Measurements from ENCODE around the gene SIK2. TPM values are rescaled to one million over a fixed set of nuclear protein-coding genes. Genes with fewer than 3 reads are reported as not detected.

Gene SIK2
- total RNA-seq, 1 experiment from 2014 or later: 13.0 TPM

DNA sequence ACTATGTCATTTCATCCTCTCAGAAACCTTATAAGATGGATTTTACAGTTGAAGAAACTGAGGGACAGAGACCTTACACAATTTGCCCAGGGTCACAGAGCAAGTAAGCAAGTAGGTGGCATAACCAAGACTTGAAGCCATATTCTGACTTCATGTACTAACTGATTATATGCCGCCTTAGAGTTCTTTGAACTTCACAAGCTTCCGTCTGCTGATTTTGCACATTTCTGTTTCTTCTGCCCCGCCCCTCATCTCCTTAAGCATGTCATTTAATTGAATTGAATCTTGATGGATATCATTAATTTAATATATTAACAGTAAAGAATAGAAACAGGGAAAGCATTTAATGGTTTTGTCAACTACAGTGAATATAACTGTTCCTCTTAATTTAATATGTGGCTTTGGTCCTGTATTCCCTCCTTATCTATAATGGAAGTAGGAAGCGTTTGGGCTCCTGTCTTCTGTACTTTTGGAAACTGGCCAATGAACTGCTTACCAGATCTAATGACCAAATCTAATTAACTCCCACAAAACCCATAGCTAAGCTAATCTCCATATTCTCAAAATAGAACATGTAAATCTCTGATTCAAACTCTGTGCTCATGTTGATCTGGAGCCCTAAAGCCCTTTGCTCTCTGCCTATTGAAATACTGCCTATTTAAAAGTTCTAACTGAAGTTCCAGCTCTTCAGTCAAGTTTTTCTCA lies 30.4 kb downstream of the SIK2 start:
- no peak overlapping the region for H3K27ac ChIP-seq (ENCODE audit: low read depth, low read length)
- ChIA-PET CTCF (interaction anchor here (1.1 kb wide), 1 partner anchor 28 kb away, joined by 4 read pairs; no protein-coding TSS in a partner anchor), POLR2A (no interaction called here), RAD21 (ENCODE audit: low non-redundant PET in 1 of 2, low total read pairs in 2 of 2, uncharacterized antibody in 2 of 2, unreplicated experiment in 2 of 2) (no interaction called here)
- no peak overlapping the region for H2AFZ ChIP-seq (ENCODE audit: low read depth, low read length, poor library complexity, severe bottlenecking)
- intact Hi-C loops (cut with micrococcal nuclease): no loop called here
- H3K9me3 ChIP-seq (ENCODE audit: control insufficient read depth in 1 of 2, insufficient read depth in 1 of 2, low read depth in 1 of 2, low read length in 2 of 2): no peaks in the 10 kb centered on the region
- DNase-seq (ENCODE audit: low read depth, low spot score) (no peak), ATAC-seq (no peak)
- H3K9me2 ChIP-seq (ENCODE audit: insufficient read depth): no peaks in the 10 kb centered on the region
- H3K27me3 ChIP-seq (ENCODE audit: insufficient read depth, low read length): no peaks in the 10 kb centered on the region
- no peak overlapping the region for H3K4me2 ChIP-seq (ENCODE audit: low read length)
- no peak overlapping the region for H3K4me3 ChIP-seq (replicated peaks in 1 of 2; ENCODE audit: low read depth in 1 of 2, low read length in 2 of 2)
- no peak overlapping the region for H3K9ac ChIP-seq (ENCODE audit: low read length)
- H3K79me2 ChIP-seq (ENCODE audit: insufficient read depth, low read length): no peaks in the 10 kb centered on the region
- H3K4me1 ChIP-seq (ENCODE audit: control insufficient read depth in 1 of 2, insufficient read depth in 2 of 2, low read length in 2 of 2): peaks cover 5 to 47% of the 10 kb centered on the region in 2 experiments; a peak in 3 of 4 replicates
- no peaks in the 10 kb centered on the region for H3K36me3 ChIP-seq (ENCODE audit: control insufficient read depth in 1 of 2, insufficient read depth in 2 of 2, low read length in 2 of 2)
- TF ChIP-seq, protein P1, sequence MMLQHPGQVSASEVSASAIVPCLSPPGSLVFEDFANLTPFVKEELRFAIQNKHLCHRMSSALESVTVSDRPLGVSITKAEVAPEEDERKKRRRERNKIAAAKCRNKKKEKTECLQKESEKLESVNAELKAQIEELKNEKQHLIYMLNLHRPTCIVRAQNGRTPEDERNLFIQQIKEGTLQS (IDR thresholded peaks at IDR 0.05): no peak
- TF ChIP-seq SP1 (IDR thresholded peaks at IDR 0.05; ENCODE audit: low read depth) (no peak), ELF1 (IDR thresholded peaks at IDR 0.05; ENCODE audit: borderline replicate concordance, low read depth) (no peak), JUND (IDR thresholded peaks at IDR 0.05) (no peak), FOSL1 (IDR thresholded peaks at IDR 0.05; ENCODE audit: low read depth) (no peak), EZH2 (IDR thresholded peaks at IDR 0.05) (no peak)
- TF ChIP-seq, protein P2, sequence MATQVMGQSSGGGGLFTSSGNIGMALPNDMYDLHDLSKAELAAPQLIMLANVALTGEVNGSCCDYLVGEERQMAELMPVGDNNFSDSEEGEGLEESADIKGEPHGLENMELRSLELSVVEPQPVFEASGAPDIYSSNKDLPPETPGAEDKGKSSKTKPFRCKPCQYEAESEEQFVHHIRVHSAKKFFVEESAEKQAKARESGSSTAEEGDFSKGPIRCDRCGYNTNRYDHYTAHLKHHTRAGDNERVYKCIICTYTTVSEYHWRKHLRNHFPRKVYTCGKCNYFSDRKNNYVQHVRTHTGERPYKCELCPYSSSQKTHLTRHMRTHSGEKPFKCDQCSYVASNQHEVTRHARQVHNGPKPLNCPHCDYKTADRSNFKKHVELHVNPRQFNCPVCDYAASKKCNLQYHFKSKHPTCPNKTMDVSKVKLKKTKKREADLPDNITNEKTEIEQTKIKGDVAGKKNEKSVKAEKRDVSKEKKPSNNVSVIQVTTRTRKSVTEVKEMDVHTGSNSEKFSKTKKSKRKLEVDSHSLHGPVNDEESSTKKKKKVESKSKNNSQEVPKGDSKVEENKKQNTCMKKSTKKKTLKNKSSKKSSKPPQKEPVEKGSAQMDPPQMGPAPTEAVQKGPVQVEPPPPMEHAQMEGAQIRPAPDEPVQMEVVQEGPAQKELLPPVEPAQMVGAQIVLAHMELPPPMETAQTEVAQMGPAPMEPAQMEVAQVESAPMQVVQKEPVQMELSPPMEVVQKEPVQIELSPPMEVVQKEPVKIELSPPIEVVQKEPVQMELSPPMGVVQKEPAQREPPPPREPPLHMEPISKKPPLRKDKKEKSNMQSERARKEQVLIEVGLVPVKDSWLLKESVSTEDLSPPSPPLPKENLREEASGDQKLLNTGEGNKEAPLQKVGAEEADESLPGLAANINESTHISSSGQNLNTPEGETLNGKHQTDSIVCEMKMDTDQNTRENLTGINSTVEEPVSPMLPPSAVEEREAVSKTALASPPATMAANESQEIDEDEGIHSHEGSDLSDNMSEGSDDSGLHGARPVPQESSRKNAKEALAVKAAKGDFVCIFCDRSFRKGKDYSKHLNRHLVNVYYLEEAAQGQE (IDR thresholded peaks at IDR 0.05; ENCODE audit: low read depth): no peak
- TF ChIP-seq, protein P3, sequence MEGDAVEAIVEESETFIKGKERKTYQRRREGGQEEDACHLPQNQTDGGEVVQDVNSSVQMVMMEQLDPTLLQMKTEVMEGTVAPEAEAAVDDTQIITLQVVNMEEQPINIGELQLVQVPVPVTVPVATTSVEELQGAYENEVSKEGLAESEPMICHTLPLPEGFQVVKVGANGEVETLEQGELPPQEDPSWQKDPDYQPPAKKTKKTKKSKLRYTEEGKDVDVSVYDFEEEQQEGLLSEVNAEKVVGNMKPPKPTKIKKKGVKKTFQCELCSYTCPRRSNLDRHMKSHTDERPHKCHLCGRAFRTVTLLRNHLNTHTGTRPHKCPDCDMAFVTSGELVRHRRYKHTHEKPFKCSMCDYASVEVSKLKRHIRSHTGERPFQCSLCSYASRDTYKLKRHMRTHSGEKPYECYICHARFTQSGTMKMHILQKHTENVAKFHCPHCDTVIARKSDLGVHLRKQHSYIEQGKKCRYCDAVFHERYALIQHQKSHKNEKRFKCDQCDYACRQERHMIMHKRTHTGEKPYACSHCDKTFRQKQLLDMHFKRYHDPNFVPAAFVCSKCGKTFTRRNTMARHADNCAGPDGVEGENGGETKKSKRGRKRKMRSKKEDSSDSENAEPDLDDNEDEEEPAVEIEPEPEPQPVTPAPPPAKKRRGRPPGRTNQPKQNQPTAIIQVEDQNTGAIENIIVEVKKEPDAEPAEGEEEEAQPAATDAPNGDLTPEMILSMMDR (IDR thresholded peaks at IDR 0.05 in 2 of 3, conservative IDR thresholded peaks at IDR 0.05 in 1 of 3; ENCODE audit: borderline replicate concordance in 1 of 3, insufficient read depth in 1 of 3, low read depth in 2 of 3, low read length in 2 of 3): no peak
- no TSS peak for BruUV-seq (replicated peaks)
- no peaks in the 10 kb centered on the region for H4K20me1 ChIP-seq (ENCODE audit: insufficient read depth)

Measured in HCT116 (cell line).